ENCODE results near the gene TTI1. TPM values are rescaled to one million over a fixed set of nuclear protein-coding genes. Genes with fewer than 3 reads are reported as not detected.

The TTI1 gene
- total RNA-seq, 4 donors from 2014 or later, result 9.8 to 14.8 (median 12.5) TPM

DNA sequence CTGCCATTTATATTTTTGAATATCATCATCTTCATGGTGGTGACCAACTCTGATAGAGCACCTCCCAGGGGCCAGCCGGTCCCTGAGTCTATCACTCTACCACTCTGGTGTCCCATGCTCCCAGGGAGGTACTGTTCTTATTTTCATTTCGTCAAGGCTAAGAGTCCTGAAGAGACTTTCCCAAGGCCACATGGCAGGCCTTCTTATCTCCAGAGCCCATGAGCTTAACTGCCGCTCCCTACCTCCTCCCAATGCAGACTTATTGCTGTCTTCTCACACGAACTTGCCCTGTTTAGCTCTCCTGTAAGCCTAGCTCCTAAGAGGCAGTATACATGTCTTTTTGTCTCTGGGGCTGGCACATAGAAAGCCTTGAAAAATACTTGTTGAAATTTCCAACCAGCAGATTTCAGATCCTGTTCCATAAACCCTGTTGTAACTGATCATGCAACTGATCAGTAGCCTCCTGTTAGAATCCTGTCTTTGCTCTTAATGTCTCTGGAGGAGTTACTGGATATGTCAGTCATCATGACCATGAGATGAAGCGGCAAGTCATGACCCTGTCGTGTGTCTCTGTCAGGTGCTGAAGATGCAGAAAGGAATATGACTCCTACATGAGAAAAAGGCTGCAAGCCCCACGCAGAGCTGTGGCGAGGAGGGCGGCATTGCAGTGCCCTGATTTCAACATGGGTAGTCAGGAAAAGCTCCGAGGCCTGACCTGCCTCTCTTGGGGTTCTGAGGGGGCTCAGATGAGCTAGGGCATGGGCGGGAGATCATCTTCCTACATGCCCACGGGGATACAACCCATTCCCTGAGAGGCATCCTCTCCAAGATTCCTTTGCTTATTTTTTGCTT lies 60.0 kb downstream of the TTI1 start:
- no peak overlapping the region for H3K27ac ChIP-seq
- TF ChIP-seq POLR2AphosphoS5 (IDR thresholded peaks at IDR 0.05), result no peak
- TF ChIP-seq EP300 (IDR thresholded peaks at IDR 0.05), result no peak
- TF ChIP-seq, protein P1, sequence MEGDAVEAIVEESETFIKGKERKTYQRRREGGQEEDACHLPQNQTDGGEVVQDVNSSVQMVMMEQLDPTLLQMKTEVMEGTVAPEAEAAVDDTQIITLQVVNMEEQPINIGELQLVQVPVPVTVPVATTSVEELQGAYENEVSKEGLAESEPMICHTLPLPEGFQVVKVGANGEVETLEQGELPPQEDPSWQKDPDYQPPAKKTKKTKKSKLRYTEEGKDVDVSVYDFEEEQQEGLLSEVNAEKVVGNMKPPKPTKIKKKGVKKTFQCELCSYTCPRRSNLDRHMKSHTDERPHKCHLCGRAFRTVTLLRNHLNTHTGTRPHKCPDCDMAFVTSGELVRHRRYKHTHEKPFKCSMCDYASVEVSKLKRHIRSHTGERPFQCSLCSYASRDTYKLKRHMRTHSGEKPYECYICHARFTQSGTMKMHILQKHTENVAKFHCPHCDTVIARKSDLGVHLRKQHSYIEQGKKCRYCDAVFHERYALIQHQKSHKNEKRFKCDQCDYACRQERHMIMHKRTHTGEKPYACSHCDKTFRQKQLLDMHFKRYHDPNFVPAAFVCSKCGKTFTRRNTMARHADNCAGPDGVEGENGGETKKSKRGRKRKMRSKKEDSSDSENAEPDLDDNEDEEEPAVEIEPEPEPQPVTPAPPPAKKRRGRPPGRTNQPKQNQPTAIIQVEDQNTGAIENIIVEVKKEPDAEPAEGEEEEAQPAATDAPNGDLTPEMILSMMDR (IDR thresholded peaks at IDR 0.05), result no peak
- no peaks in the 10 kb centered on the region for H3K36me3 ChIP-seq
- no peaks in the 10 kb centered on the region for H3K4me1 ChIP-seq
- no peaks in the 10 kb centered on the region for H3K27me3 ChIP-seq
- no peaks in the 10 kb centered on the region for H3K9me3 ChIP-seq
- H3K4me3 ChIP-seq, result no peak overlapping the region
- WGBS, 2 donors (ENCODE audit: low coverage in 1 of 2), result 87 to 91% methylated on average over 8 to 12 of the region's 12 CpGs
- ATAC-seq, result no peak

DNA sequence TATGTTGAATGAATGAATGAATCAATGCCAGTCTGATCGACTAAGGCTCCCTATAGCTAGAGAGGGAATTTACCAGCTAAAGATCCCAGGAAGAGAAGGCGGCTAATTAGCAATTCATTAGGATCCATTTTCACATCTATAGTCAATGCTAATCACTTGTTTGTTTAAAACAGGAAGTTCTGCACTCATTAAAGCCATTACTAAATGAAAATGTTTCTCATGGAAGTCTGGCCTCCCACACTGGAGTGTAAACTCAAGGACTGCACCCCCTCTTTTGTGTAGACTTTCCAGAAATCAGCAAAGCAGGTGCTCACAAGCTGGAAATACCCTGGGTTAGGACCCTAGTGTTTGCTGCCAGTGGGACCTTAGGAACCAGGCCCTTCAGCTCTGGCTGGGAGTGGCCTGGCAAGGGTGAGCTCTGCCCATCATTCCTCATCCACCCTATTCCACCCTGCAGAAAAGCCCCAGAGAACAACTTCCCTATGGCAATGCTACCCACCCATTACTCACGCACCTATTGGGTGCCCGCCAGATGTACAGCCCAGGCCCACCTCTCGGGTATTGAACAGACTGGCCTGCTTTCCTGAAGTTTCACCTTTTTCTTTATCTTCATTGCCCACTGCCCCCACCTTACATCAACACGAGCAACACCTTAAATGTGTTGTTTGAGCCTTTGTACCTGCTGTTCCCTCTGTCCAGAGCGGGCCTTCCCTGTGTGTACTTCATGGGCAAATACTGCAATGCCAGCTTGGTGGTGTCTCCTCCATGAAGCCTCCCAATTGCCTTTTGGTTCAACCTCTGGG lies 60.8 kb downstream of the TTI1 start:
- Histone ChIP-seq H3K36me3 (no peaks in the 10 kb centered on the region), H3K27ac (no peak overlapping the region), H3K9me3 (peaks cover 0 to 6% (median 0%) of the 10 kb centered on the region in 3 donors), H3K27me3 (no peaks in the 10 kb centered on the region), H3K4me1 (no peaks in the 10 kb centered on the region), H3K4me3 (no peak overlapping the region)
- WGBS, 2 donors (ENCODE audit: low coverage in 1 of 2), result 67 to 90% methylated on average over 3 to 7 of the region's 7 CpGs
- TF ChIP-seq POLR2AphosphoS5 (IDR thresholded peaks at IDR 0.05) (no peak), EP300 (IDR thresholded peaks at IDR 0.05) (no peak)
- TF ChIP-seq, protein P1 (IDR thresholded peaks at IDR 0.05), result no peak
- ATAC-seq, result no peak

DNA sequence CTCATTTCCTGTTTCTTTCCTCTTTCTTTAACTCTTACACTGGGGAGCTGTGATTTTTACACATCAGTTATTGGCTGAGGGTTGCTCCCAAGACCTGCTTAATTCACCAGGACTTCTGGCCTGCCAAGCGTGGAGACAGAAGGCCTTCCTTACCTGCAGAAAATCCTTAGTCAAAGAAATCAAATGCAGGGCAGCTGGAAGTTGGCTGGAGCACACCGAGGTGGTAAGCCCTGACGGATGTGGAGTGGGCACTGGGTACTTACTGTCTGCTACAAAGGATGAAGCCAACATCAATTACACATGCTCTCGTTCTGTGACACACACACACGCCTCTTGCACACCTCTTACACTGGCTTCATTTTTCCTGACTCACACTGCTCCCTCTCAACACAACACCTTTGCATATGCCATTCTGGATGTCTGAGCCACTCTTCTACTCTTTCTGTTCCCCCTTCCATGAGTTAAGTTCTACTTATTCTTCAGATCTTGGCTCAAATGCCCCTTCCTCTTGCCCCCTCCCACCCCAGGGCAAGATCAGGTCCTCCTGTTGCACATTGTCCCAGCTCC lies 61.6 kb downstream of the TTI1 start:
- TF ChIP-seq POLR2AphosphoS5 (IDR thresholded peaks at IDR 0.05) (no peak), EP300 (IDR thresholded peaks at IDR 0.05) (no peak), POLR2A (IDR thresholded peaks at IDR 0.05) (no peak)
- TF ChIP-seq, protein P1 (IDR thresholded peaks at IDR 0.05), result no peak
- Histone ChIP-seq H3K27ac (no peak overlapping the region), H3K4me1 (no peaks in the 10 kb centered on the region), H3K9me3 (peaks cover 0 to 6% (median 0%) of the 10 kb centered on the region in 3 donors), H3K27me3 (no peaks in the 10 kb centered on the region), H3K36me3 (no peaks in the 10 kb centered on the region), H3K4me3 (no peak overlapping the region)
- 50 to 97% methylated on average over 1 to 4 of the region's 5 CpGs for WGBS, 2 donors (ENCODE audit: low coverage in 1 of 2)
- no peak for ATAC-seq

DNA sequence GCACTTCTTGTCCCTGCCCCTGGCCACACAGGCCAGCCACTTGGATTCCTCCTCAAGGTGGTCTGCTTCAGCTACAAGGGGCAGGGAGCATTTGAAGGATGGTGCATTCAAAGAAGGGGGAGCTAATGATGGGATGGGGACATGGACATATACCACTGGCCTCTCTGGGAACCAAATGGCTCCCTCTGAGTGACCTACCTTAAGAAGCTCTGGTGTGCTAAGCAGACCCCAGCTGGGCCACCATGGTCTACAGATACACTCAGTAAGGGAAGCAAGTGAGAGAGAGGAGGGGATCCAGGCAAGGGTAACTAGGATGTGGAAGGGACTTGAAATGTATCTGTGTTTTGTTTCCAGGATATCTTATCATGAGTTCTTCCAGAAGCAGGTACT lies 62.4 kb downstream of the TTI1 start:
- Histone ChIP-seq H3K27ac (no peak overlapping the region), H3K4me3 (no peak overlapping the region), H3K4me1 (no peaks in the 10 kb centered on the region), H3K36me3 (no peaks in the 10 kb centered on the region), H3K27me3 (no peaks in the 10 kb centered on the region), H3K9me3 (peaks cover 0 to 6% (median 0%) of the 10 kb centered on the region in 3 donors)
- no peak for ATAC-seq
- TF ChIP-seq POLR2AphosphoS5 (IDR thresholded peaks at IDR 0.05), result no peak
- TF ChIP-seq EP300 (IDR thresholded peaks at IDR 0.05), result no peak
- TF ChIP-seq, protein P1 (IDR thresholded peaks at IDR 0.05), result no peak
- TF ChIP-seq POLR2A (IDR thresholded peaks at IDR 0.05), result no peak

Measured in gastroesophageal sphincter (tissue), 4 donors.